CD4-positive, alpha-beta T cell treated with Interleukin-21 for 1 hour (primary cell): ENCODE measurements around the gene PGA5.
"Not testable (repeated sequence)": the region's sequence is repeated elsewhere in the genome, so short reads cannot be mapped to it uniquely, and the experiment has no call there.

Source experiments
- DNase-seq: peaks from one replicate; pipeline ENCODE4 v3.0.0-alpha.2; 2020

Gene PGA5

GRCh38 chr11:61229458-61229857 lies 11.5 kb upstream of the PGA5 start:
- not testable (repeated sequence) for DNase-seq

DNA sequence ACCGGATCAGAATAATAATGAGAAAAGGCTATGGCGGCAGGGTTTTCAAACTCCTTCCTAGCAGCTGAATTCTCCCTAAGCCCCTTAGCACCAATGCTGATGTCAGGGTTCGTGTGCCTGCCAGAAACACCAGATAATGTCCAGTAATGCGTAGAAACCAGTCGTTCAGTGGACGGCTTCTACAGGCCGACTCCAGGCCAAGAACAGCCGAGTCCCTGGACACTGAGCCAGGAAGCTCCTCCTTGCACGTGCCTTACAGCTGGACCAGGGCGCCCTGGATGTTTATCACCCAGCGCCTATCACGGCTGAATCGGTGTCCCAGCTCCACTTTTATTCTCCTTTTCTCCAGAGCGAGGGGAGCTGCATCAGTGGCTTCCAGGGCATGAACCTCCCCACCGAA lies 9.9 kb upstream of the PGA5 start:
- not testable (repeated sequence) for DNase-seq

GRCh38 chr11:61231585-61231984 lies 9.4 kb upstream of the PGA5 start:
- DNase-seq = not testable (repeated sequence)

GRCh38 chr11:61232548-61233145 lies 8.3 kb upstream of the PGA5 start:
- DNase-seq = not testable (repeated sequence)

DNA sequence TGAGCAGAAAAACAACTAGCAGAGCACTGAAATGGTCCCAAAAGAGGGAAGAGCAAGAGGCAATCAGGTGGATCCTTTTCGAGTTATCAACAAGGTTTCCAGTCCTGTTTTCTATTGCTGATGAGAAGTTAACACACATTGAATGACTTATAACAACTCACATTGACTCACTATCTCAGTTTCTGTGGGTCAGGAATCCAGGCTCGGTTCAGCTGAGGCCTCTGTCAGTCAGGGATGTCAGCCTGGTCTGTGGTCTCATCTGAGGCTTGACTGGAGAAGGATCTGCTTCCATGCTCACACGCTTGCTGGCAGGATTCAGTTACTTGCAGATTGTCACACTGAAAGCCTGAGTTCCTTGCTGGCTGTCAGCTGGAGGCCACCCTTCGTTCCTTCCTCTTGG lies 3.8 kb upstream of the PGA5 start:
- DNase-seq = not testable (repeated sequence)

DNA sequence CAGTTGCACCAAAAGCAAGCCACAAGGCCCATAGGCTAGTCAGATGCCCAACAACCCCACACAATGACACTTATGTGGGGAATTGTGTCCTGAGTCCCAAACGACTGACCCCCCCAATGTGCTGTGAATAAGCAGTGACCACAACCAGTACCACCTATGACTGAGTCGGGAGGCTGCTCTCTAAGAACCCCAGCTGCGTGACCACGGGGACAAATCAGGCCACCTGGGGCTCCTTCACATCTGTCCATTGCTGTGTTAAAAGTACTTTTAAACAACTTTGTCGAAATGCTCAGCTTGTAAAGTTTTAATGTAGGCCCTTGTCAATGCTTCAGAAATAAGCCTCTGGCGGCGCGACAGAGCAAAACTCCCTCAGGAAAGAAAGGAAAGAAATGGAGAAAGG lies 687 bp upstream of the PGA5 start:
- DNase-seq = not testable (repeated sequence)

DNA sequence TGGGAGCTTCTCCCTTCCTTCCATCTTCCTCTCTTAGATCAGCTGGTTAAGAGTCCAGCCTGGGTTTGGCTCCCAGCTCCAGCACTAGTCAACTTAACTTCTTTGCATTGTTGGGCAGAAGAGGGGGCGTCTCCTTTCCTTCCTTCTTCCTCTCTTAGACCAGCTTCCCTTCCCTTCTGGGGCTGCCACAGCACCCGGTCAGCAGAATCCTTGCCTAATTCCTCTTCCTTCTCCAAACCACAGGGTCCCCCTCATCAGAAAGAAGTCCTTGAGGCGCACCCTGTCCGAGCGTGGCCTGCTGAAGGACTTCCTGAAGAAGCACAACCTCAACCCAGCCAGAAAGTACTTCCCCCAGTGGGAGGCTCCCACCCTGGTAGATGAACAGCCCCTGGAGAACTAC lies 551 bp downstream of the PGA5 start:
- not testable (repeated sequence) for DNase-seq

DNA sequence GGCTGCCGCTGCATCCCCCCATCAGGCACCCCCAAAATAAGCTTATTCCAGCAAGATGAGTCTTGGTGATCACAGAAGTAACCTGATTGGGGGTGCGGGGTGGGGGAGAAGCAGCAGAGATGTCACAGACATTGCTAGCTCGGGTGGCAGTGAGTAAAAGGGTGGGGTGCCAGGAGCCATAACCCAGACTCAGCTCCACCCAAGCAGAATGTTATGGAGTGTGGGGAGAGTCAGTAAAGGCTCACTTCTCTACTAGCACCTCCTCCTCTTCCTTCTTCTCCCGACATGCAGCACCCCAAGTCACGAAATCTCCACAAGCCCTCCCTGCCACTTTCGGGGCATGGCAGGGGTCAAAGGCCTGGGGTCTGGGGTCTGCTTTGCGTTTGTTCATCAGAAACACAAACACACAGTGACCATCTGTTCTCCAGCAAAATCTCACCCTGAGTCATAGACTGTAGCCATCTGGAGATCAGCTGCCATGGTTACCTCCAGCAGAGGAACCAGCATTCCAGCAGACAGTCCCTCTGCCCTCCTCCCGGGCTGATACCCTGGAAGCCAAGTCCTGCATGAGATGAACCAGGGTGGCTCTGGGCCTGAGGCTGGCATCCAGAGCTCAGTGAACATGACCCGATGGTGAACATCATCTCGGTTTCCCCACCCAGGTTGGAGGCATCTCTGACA lies 4.4 kb downstream of the PGA5 start:
- not testable (repeated sequence) for DNase-seq

DNA sequence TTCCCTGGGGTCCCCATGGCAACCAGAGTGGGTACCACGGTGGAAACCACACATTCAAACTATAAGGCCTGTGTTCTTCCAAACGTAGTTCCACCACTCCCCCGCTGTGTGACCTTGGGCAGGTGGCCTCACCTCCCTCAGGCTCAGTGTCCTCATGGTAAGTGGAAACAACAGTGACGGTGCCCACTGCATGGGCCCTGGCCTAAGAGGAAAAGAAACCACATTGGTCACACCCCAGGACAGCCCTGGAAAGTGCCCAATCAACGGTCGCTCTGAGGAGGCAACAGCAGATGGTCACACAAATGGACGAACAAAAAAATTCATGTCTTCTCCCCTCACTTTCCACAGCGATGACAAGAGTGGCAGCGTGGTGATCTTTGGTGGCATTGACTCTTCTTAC lies 7.1 kb downstream of the PGA5 start:
- not testable (repeated sequence) for DNase-seq

DNA sequence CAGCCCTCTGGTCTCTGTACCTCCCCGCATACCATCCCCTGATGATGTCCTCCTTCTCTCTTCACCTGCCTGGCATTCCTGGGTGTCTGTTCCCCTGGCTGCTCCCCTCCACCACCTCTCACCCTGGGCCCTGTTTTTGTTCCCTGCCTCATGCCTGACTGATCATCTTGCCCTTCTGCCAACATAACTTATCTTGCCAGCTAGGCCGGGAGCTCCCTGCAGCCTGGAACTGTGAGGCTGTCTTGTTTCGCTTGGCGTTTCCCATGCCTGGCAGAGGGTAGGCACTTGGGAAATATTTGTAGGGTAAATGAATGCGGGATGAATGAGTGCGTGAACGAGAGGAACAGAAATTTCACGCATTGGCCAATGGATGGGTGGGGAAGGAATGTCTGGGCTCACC lies 8.2 kb downstream of the PGA5 start:
- not testable (repeated sequence) for DNase-seq

DNA sequence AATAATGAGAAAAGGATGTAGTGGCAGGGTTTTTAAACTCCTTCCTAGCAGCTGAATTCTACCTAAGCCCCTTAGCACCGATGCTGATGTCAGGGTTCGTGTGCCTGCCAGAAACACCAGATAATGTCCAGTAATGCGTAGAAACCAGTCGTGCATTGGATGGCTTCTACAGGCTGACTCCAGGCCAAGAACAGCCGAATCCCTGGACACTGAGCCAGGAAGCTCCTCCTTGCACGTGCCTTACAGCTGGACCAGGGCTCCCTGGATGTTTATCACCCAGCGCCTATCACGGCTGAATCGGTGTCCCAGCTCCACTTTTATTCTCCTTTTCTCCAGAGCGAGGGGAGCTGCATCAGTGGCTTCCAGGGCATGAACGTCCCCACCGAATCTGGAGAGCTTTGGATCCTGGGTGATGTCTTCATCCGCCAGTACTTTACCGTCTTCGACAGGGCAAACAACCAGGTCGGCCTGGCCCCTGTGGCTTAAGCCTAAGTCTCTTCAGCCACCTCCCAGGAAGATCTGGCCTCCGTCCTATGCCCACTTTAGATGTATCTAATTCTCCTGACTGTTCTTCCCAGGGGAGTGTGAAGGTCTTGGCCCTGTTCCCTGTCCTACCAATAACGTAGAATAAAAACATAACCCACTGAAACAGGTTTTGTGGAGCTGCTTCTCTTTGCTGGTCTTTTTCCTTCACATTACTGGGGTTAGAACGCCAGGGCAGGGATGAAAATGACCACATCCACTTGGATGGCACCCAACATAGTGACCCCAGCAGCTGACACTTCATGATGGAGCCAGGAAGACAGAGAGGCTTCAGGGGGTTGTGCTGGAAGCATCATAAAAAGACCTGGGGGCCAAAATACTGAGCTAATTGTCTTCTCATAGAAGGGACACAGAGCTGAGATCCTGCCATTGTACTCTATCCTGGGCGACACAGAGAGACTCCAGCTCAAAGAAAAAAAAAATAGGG lies 10.1 kb downstream of the PGA5 start:
- not testable (repeated sequence) for DNase-seq

DNA sequence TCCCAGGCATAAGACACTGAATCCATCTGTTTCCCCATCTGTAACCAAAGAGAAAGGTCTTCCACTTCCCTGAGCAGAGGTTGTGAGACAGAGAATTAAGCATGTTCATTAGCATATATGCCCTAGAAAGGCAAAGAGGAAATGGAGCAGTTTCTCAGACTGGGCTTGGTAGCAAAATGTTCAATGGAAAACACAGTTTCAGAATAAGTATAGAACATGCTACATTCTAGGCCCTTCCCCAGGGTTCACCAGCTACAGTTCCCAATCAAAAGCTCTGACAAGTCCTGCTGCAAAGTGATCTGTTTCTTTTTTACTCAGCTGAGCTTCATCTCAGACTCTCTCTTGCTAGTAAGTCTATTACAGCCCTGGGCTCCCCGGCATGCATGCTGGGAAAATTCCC lies 11.4 kb downstream of the PGA5 start:
- not testable (repeated sequence) for DNase-seq

- DNase-seq = peak; percentile 60
Measured at GRCh38 chr11:61254403-61255025, 13.5 kb downstream of the PGA5 start.

GRCh38 chr11:61256710-61257482 lies 15.9 kb downstream of the PGA5 start:
- no peak for DNase-seq

DNA sequence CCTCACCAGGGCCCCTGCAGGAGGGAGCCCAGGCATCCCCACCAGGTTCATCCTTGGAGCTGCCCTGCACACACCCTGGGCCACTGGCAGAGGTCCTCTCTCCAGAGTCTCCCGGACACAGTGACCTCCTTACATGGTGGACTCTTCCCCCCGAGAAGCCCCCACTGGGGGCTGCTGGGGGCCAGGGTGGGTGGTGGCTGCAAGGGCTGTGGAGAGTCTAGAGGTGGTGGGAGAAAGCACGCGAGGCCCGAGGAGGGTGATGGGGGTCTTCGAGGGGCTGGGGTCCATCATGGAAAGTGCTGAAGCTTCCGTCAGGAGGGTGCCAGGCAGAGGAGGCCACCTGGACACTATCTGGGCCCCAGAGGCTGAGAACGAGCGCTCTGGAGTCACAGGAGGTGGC lies 17.6 kb downstream of the PGA5 start:
- no peak for DNase-seq

DNA sequence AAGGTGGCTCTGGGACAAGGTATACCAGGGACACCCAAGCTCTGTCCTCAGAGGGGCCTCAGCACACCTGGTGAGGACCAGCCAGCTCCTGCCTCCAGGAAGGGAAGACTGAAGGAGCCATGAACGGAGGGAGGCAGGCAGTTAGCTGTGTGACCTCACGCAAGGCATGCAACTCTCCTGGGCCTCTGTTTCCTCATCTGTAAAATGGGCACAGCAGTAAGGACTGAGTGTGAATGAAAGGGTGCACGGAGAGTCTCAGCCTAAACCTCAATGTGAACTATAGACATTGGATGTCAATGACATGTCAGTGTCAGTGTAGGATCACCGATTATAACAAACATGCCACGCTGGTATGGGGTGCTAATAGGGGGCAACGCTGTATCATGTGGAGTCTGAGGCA lies 18.4 kb downstream of the PGA5 start:
- no peak for DNase-seq

DNA sequence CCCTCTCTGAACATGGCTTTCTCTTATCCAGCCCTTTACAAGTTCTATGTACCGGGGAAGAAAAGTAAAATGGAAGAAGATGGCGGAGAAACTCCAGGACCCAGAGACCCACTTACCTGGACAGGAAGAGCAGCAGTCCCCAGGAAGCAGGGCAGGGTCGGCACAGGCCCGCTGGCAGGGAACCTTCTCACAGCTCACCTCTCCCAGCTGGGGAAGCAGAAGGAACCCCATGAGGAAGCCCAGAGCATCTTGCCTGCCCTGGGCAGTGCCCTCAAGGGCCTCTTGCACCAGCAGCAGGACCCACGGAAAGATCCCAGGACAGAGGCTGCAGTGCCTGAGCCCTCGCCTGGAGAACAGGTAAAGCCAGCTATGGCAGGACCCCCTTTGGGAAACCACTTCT lies 23.4 kb downstream of the PGA5 start:
- DNase-seq = no peak

DNA sequence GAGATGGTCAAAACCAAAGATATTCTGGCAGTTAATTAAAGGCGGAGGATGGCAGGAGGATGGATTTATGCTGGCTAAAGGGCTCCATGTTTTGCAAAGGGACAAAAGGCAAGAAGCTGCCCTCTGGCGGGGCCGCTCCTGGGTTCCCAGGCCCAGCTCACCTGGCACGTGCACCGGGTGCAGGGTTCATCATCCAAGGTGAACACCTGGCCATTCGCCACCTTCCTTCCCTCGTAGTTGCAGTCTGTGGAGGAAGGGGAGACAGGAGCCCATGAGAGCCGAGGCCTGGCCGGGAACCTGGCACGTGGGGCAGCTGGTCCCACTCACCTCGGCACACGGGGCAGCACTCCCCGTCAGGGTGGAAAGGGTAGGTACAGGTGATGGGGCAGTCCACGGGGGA lies 23.8 kb downstream of the PGA5 start:
- no peak for DNase-seq

DNA sequence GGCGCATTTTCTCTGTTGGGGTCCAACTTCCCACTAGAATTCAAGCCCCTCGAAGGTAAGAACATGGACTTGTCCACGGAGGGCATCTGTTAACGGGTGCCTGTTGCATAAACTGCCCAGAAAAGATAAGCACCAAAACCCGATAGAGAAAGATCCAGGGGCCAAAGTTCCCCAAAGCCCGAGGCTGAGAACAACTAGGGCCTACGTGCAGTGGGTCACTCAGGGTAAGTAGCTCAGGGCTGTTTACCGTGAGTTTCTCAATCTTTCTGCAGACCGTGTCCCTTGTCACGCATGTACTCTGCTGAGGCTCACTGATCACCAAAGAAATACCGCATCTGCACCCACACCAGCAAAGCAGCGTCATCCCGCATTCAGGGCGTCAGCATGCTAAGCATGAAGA lies 24.4 kb downstream of the PGA5 start:
- no peak for DNase-seq

GRCh38 chr11:61266602-61267001 lies 25.6 kb downstream of the PGA5 start:
- DNase-seq = no peak

DNA sequence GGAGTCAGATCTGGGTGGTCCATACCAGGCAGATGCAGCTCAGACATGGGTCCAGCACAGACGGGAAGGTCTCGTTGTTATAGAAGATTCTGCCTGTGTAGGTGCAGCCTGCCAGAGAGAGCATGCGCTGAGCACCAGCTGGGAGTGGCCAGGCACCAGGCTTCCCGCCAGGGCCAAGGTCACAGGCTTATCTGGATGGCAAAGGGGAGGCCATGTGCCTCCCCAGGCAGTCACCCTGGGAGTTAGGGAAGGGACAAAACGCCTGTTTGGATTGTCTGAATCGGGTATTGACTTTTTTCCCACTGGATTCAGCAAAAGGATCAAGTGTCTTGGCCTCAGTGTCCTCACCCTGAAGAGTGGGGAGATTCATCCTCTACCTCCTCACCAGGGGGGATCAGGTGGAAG lies 26.5 kb downstream of the PGA5 start:
- no peak for DNase-seq

- DNase-seq = no peak
Measured at GRCh38 chr11:61268588-61269250, 27.7 kb downstream of the PGA5 start.
